Activated T-helper 1 cell treated with anti-CD3 and anti-CD28 coated beads, Interleukin-12 subunit alpha, Interleukin-12 subunit beta, Interleukin-2, Interleukin-4 antibody, amounts not matched to agents 30 ng/mL and 10 ng/mL and 1 ng/mL, durations not matched to agents 14 hours and 24 hours and 36 hours (primary cell): ENCODE measurements around the gene ANKRD55. TPM values are rescaled to one million over a fixed set of nuclear protein-coding genes. Genes with fewer than 3 reads are reported as not detected.
"Not testable (repeated sequence)": the region's sequence is repeated elsewhere in the genome, so short reads cannot be mapped to it uniquely, and the experiment has no call there.

ENCODE experiments used
- DNase-seq: peaks from one replicate; pipeline ENCODE4 v3.0.0; 2021; ENCODE audit warnings: low spot score
- H3K27ac Mint-ChIP-seq: one replicate; pipeline ENCODE4 v1.8.0; 2021; ENCODE audit warnings: mild to moderate bottlenecking, mixed read lengths
- H3K27me3 Mint-ChIP-seq: one replicate; pipeline ENCODE4 v1.8.0; 2022; ENCODE audit warnings: mild to moderate bottlenecking, moderate library complexity, mixed read lengths; ENCODE audit not compliant: insufficient read depth
- H3K36me3 Mint-ChIP-seq: one replicate; pipeline ENCODE4 v1.8.0; 2021; ENCODE audit warnings: low read depth, mixed read lengths
- H3K4me1 Mint-ChIP-seq: one replicate; pipeline ENCODE4 v1.8.0; 2021; ENCODE audit warnings: low read depth, mixed read lengths
- H3K4me3 Mint-ChIP-seq: one replicate; pipeline ENCODE4 v1.8.0; 2021; ENCODE audit warnings: mild to moderate bottlenecking, moderate library complexity, mixed read lengths
- H3K9me3 Mint-ChIP-seq: one replicate; pipeline ENCODE4 v1.8.0; 2021; ENCODE audit warnings: mixed read lengths
- intact Hi-C: fragments of 100-400 bp; cut with micrococcal nuclease; formaldehyde crosslinking; loops from one replicate; pipeline ENCODE4 v1.15.1; 2024
- total RNA-seq: library from RNA; stranded (reverse); gene quantifications from 2 replicates; pipeline ENCODE4 v1.2.3, GENCODE V29; 2022

Gene ANKRD55
- total RNA-seq, 1 donor from 2014 or later: 1.0 TPM

GRCh38 chr5:56249085-56249484 is 16.0 kb upstream of the ANKRD55 start:
- DNase-seq, H3K4me1 Mint-ChIP-seq, H3K4me3 Mint-ChIP-seq, H3K27me3 Mint-ChIP-seq, H3K9me3 Mint-ChIP-seq, intact Hi-C loops, H3K27ac Mint-ChIP-seq, H3K36me3 Mint-ChIP-seq: not testable (repeated sequence)

GRCh38 chr5:56247592-56247991 is 14.5 kb upstream of the ANKRD55 start:
- Mint-ChIP-seq H3K4me1 (no peaks in the 10 kb centered on the region), H3K36me3 (peaks cover 1% of the 10 kb centered on the region), H3K27ac (no peak overlapping the region), H3K9me3 (peaks cover 8% of the 10 kb centered on the region), H3K27me3 (peaks cover 7% of the 10 kb centered on the region), H3K4me3 (no peak overlapping the region)
- no peak for DNase-seq
- intact Hi-C loops: no loop called here

GRCh38 chr5:56246769-56247168 is 13.6 kb upstream of the ANKRD55 start:
- H3K27me3 Mint-ChIP-seq: peaks cover 7% of the 10 kb centered on the region
- intact Hi-C loops: no loop called here
- H3K36me3 Mint-ChIP-seq: peaks cover 1% of the 10 kb centered on the region
- H3K4me1 Mint-ChIP-seq: no peaks in the 10 kb centered on the region
- H3K4me3 Mint-ChIP-seq: no peak overlapping the region
- DNase-seq: no peak
- H3K9me3 Mint-ChIP-seq: peaks cover 8% of the 10 kb centered on the region
- no peak overlapping the region for H3K27ac Mint-ChIP-seq

- no peak overlapping the region for H3K4me3 Mint-ChIP-seq
- H3K27ac Mint-ChIP-seq: no peak overlapping the region
- DNase-seq: no peak
- H3K27me3 Mint-ChIP-seq: peaks cover 10% of the 10 kb centered on the region
- H3K9me3 Mint-ChIP-seq: peaks cover 19% of the 10 kb centered on the region
- H3K36me3 Mint-ChIP-seq: peaks cover 1% of the 10 kb centered on the region
- H3K4me1 Mint-ChIP-seq: no peaks in the 10 kb centered on the region
- intact Hi-C loops: no loop called here
Observed at GRCh38 chr5:56245481-56245880, 12.4 kb upstream of the ANKRD55 start.

- no peak overlapping the region for H3K4me3 Mint-ChIP-seq
- intact Hi-C loops: no loop called here
- peaks cover 12% of the 10 kb centered on the region for H3K27me3 Mint-ChIP-seq
- no peaks in the 10 kb centered on the region for H3K4me1 Mint-ChIP-seq
- H3K9me3 Mint-ChIP-seq: peaks cover 20% of the 10 kb centered on the region
- H3K27ac Mint-ChIP-seq: no peak overlapping the region
- H3K36me3 Mint-ChIP-seq: peaks cover 1% of the 10 kb centered on the region
- no peak for DNase-seq
Observed at GRCh38 chr5:56244627-56245026, 11.5 kb upstream of the ANKRD55 start.

- intact Hi-C loops, H3K4me3 Mint-ChIP-seq, DNase-seq, H3K27ac Mint-ChIP-seq, H3K4me1 Mint-ChIP-seq, H3K36me3 Mint-ChIP-seq: not testable (repeated sequence)
- H3K9me3 Mint-ChIP-seq: peaks cover 15% of the 10 kb centered on the region
- H3K27me3 Mint-ChIP-seq: peaks cover 12% of the 10 kb centered on the region
Observed at GRCh38 chr5:56242271-56242670, 9.1 kb upstream of the ANKRD55 start.

- no peak for DNase-seq
- H3K4me1 Mint-ChIP-seq: no peaks in the 10 kb centered on the region
Observed at GRCh38 chr5:56232538-56232937, 592 bp downstream of the ANKRD55 start.

GRCh38 chr5:56230576-56230975 is 2.6 kb downstream of the ANKRD55 start:
- peaks cover 4% of the 10 kb centered on the region for H3K9me3 Mint-ChIP-seq
- no peaks in the 10 kb centered on the region for H3K4me1 Mint-ChIP-seq
- H3K27ac Mint-ChIP-seq: no peak overlapping the region
- DNase-seq: no peak
- H3K27me3 Mint-ChIP-seq: peaks cover 16% of the 10 kb centered on the region
- peaks cover 2% of the 10 kb centered on the region for H3K36me3 Mint-ChIP-seq
- intact Hi-C loops: no loop called here
- H3K4me3 Mint-ChIP-seq: no peak overlapping the region

More at GRCh38 chr5:56232538-56232937, 592 bp downstream of the ANKRD55 start:
- H3K4me3 Mint-ChIP-seq: no peak overlapping the region
- no peak overlapping the region for H3K27ac Mint-ChIP-seq
- H3K36me3 Mint-ChIP-seq: no peaks in the 10 kb centered on the region
- peaks cover 20% of the 10 kb centered on the region for H3K27me3 Mint-ChIP-seq
- intact Hi-C loops: no loop called here
- H3K9me3 Mint-ChIP-seq: no peaks in the 10 kb centered on the region

- peaks cover 12% of the 10 kb centered on the region for H3K27me3 Mint-ChIP-seq
- no peak overlapping the region for H3K4me3 Mint-ChIP-seq
- H3K4me1 Mint-ChIP-seq: no peaks in the 10 kb centered on the region
- H3K36me3 Mint-ChIP-seq: peaks cover 5% of the 10 kb centered on the region
- peaks cover 19% of the 10 kb centered on the region for H3K9me3 Mint-ChIP-seq
- intact Hi-C loops: no loop called here
- no peak overlapping the region for H3K27ac Mint-ChIP-seq
- no peak for DNase-seq
Observed at GRCh38 chr5:56229111-56229510, 4.0 kb downstream of the ANKRD55 start.

- Mint-ChIP-seq H3K27ac (no peak overlapping the region), H3K36me3 (peaks cover 6% of the 10 kb centered on the region), H3K27me3 (peaks cover 12% of the 10 kb centered on the region), H3K9me3 (peaks cover 21% of the 10 kb centered on the region), H3K4me1 (no peaks in the 10 kb centered on the region), H3K4me3 (no peak overlapping the region)
- intact Hi-C loops: no loop called here
- no peak for DNase-seq
Observed at GRCh38 chr5:56228631-56229030, 4.5 kb downstream of the ANKRD55 start.

GRCh38 chr5:56227691-56228090 is 5.4 kb downstream of the ANKRD55 start:
- Mint-ChIP-seq H3K9me3 (peaks cover 27% of the 10 kb centered on the region), H3K27ac (no peak overlapping the region)

GRCh38 chr5:56223298-56223697 is 9.8 kb downstream of the ANKRD55 start:
- not testable (repeated sequence) for H3K27ac Mint-ChIP-seq

More at GRCh38 chr5:56227691-56228090, 5.4 kb downstream of the ANKRD55 start:
- H3K4me1 Mint-ChIP-seq: no peaks in the 10 kb centered on the region
- no peak for DNase-seq
- intact Hi-C loops: no loop called here
- peaks cover 8% of the 10 kb centered on the region for H3K36me3 Mint-ChIP-seq
- H3K4me3 Mint-ChIP-seq: no peak overlapping the region
- peaks cover 14% of the 10 kb centered on the region for H3K27me3 Mint-ChIP-seq

GRCh38 chr5:56221601-56222000 is 11.5 kb downstream of the ANKRD55 start:
- peaks cover 21% of the 10 kb centered on the region for H3K36me3 Mint-ChIP-seq

More at GRCh38 chr5:56223298-56223697, 9.8 kb downstream of the ANKRD55 start:
- DNase-seq, intact Hi-C loops, H3K27me3 Mint-ChIP-seq, H3K4me3 Mint-ChIP-seq: not testable (repeated sequence)
- H3K4me1 Mint-ChIP-seq: peaks cover 11% of the 10 kb centered on the region
- H3K36me3 Mint-ChIP-seq: peaks cover 18% of the 10 kb centered on the region
- H3K9me3 Mint-ChIP-seq: peaks cover 44% of the 10 kb centered on the region

More at GRCh38 chr5:56221601-56222000, 11.5 kb downstream of the ANKRD55 start:
- H3K27me3 Mint-ChIP-seq, H3K27ac Mint-ChIP-seq, H3K4me3 Mint-ChIP-seq, intact Hi-C loops: not testable (repeated sequence)
- Mint-ChIP-seq H3K4me1 (peaks cover 11% of the 10 kb centered on the region), H3K9me3 (peaks cover 51% of the 10 kb centered on the region)
- peak; percentile 15 for DNase-seq
